MM.1S (cell line): ENCODE measurements around the gene ART5.

Experiments
- EZH2 ChIP-seq: fragments of 300-600 bp; sonication (generic); optimal IDR thresholded peaks from 2 replicates; pipeline ENCODE3; 2017; ENCODE audit warnings: low read depth, mild to moderate bottlenecking, antibody characterized with exemption, low read length, mixed read lengths
- EZH2phosphoT487 ChIP-seq: fragments of 300-600 bp; sonication (generic); IDR thresholded peaks from 2 replicates; pipeline ENCODE4 v1.6.1; 2018; ENCODE audit warnings: antibody characterized with exemption, low read length
- TF ChIP-seq, protein P1 (sequence below): fragments of 300-600 bp; sonication (generic); IDR thresholded peaks from 2 replicates; pipeline ENCODE4 v1.5.1; 2016; ENCODE audit warnings: antibody characterized with exemption, low read length, mixed read lengths

DNA sequence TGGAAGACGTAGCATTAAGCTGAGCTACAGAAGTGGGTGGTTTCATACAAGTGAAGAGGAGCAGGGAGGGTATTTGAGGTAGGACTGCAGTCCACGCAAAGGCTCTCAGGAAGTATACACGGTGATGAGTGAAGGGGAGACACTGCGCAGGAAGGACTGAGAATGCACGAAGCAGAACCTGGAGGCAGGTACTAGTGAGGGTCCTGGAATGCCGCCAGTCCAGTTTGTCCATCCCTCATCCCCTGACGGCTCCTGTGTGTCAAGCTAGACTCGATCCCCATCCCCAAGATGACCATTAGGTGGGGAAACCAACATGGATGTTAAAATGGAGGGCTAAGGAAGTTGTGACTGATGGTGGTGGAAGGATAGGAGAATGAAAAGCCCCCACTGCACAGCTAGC lies 23.8 kb downstream of the ART5 start:
- TF ChIP-seq, protein P1, sequence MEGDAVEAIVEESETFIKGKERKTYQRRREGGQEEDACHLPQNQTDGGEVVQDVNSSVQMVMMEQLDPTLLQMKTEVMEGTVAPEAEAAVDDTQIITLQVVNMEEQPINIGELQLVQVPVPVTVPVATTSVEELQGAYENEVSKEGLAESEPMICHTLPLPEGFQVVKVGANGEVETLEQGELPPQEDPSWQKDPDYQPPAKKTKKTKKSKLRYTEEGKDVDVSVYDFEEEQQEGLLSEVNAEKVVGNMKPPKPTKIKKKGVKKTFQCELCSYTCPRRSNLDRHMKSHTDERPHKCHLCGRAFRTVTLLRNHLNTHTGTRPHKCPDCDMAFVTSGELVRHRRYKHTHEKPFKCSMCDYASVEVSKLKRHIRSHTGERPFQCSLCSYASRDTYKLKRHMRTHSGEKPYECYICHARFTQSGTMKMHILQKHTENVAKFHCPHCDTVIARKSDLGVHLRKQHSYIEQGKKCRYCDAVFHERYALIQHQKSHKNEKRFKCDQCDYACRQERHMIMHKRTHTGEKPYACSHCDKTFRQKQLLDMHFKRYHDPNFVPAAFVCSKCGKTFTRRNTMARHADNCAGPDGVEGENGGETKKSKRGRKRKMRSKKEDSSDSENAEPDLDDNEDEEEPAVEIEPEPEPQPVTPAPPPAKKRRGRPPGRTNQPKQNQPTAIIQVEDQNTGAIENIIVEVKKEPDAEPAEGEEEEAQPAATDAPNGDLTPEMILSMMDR: no peak
- TF ChIP-seq EZH2phosphoT487 (no peak), EZH2 (no peak)
